Cerebellar cortex (tissue), 1 donor: Measurements from ENCODE around the gene OR13J1.
"Not testable (repeated sequence)": the region's sequence is repeated elsewhere in the genome, so short reads cannot be mapped to it uniquely, and the experiment has no call there.

Experiments used
- DNase-seq: peaks from one replicate; pipeline ENCODE4 v3.0.0-alpha.2; 2015; ENCODE audit warnings: low spot score

Gene OR13J1

GRCh38 chr9:35904338-35904737, 34.1 kb upstream of the OR13J1 start:
- no peak for DNase-seq

GRCh38 chr9:35903049-35903448, 32.8 kb upstream of the OR13J1 start:
- DNase-seq = peak; percentile 83

- DNase-seq = no peak
Observed at GRCh38 chr9:35899021-35899420, 28.8 kb upstream of the OR13J1 start.

GRCh38 chr9:35898337-35898736, 28.1 kb upstream of the OR13J1 start:
- DNase-seq = no peak

GRCh38 chr9:35897376-35898099, 27.3 kb upstream of the OR13J1 start:
- not testable (repeated sequence) for DNase-seq

GRCh38 chr9:35896570-35896969, 26.4 kb upstream of the OR13J1 start:
- no peak for DNase-seq

GRCh38 chr9:35892051-35892450, 21.9 kb upstream of the OR13J1 start:
- no peak for DNase-seq

- DNase-seq = no peak
Observed at GRCh38 chr9:35891646-35892045, 21.4 kb upstream of the OR13J1 start.

- DNase-seq = not testable (repeated sequence)
Observed at GRCh38 chr9:35884908-35885307, 14.7 kb upstream of the OR13J1 start.

- peak; percentile 9 for DNase-seq
Observed at GRCh38 chr9:35882996-35883395, 12.8 kb upstream of the OR13J1 start.

- DNase-seq = peak; percentile 94
Observed at GRCh38 chr9:35882263-35882848, 12.2 kb upstream of the OR13J1 start.

GRCh38 chr9:35872505-35872904, 2.3 kb upstream of the OR13J1 start:
- DNase-seq = no peak

- no peak for DNase-seq
Observed at GRCh38 chr9:35871545-35871944, 1.3 kb upstream of the OR13J1 start.

GRCh38 chr9:35869621-35870216, 482 bp downstream of the OR13J1 start:
- DNase-seq = no peak

GRCh38 chr9:35868933-35869332, 1.3 kb downstream of the OR13J1 start:
- no peak for DNase-seq

- DNase-seq = no peak
Observed at GRCh38 chr9:35867538-35867937, 2.7 kb downstream of the OR13J1 start.

- no peak for DNase-seq
Observed at GRCh38 chr9:35864695-35865255, 5.4 kb downstream of the OR13J1 start.

- no peak for DNase-seq
Observed at GRCh38 chr9:35863583-35863982, 6.6 kb downstream of the OR13J1 start.

- DNase-seq = no peak
Observed at GRCh38 chr9:35862328-35862727, 7.9 kb downstream of the OR13J1 start.

- no peak for DNase-seq
Observed at GRCh38 chr9:35861161-35861897, 8.9 kb downstream of the OR13J1 start.

- DNase-seq = no peak
Observed at GRCh38 chr9:35859990-35860339, 10.2 kb downstream of the OR13J1 start.

- peak; percentile 81 for DNase-seq
Observed at GRCh38 chr9:35859310-35859989, 10.8 kb downstream of the OR13J1 start.
